ENCODE results near the gene GATA2.

Gene GATA2

GRCh38 chr3:128432301-128432970 lies 60.6 kb downstream of the GATA2 start:
- no peak overlapping the region for H3K27ac ChIP-seq (replicated peaks)

GRCh38 chr3:128431803-128432300 lies 61.1 kb downstream of the GATA2 start:
- no peak for DNase-seq (ENCODE audit: low read depth in 1 of 2, low spot score in 1 of 2)
- Histone ChIP-seq H3K4me3 (replicated peaks; ENCODE audit: insufficient read depth, low read length) (no peak overlapping the region), H3K27ac (replicated peaks) (no peak overlapping the region), H3K27me3 (ENCODE audit: insufficient read depth, poor library complexity, severe bottlenecking) (peaks cover 10% of the 10 kb centered on the region)
- no peak for TF ChIP-seq POLR2AphosphoS5 (IDR thresholded peaks at IDR 0.05; ENCODE audit: low read depth)
- no peak for TF ChIP-seq GABPA (IDR thresholded peaks at IDR 0.05; ENCODE audit: low read depth)
- TF ChIP-seq SPI1 (IDR thresholded peaks at IDR 0.05; ENCODE audit: borderline replicate concordance, low read depth) = no peak

More at GRCh38 chr3:128432301-128432970, 60.6 kb downstream of the GATA2 start:
- TF ChIP-seq GABPA (IDR thresholded peaks at IDR 0.05; ENCODE audit: low read depth) (no peak), SPI1 (IDR thresholded peaks at IDR 0.05; ENCODE audit: borderline replicate concordance, low read depth) (no peak), POLR2AphosphoS5 (IDR thresholded peaks at IDR 0.05; ENCODE audit: low read depth) (no peak), CTCF (IDR thresholded peaks at IDR 0.05; ENCODE audit: insufficient read depth, low read length) (no peak), REST (IDR thresholded peaks at IDR 0.05; ENCODE audit: insufficient replicate concordance, low read depth) (no peak)
- H3K4me3 ChIP-seq (replicated peaks; ENCODE audit: insufficient read depth, low read length) = no peak overlapping the region
- H3K27me3 ChIP-seq (ENCODE audit: insufficient read depth, poor library complexity, severe bottlenecking) = peaks cover 10% of the 10 kb centered on the region
- DNase-seq (ENCODE audit: low read depth in 1 of 2, low spot score in 1 of 2) = no peak

- no peak overlapping the region for H3K27ac ChIP-seq (replicated peaks)
- no peak for DNase-seq (ENCODE audit: low read depth in 1 of 2, low spot score in 1 of 2)
- peaks cover 10% of the 10 kb centered on the region for H3K27me3 ChIP-seq (ENCODE audit: insufficient read depth, poor library complexity, severe bottlenecking)
- H3K4me3 ChIP-seq (replicated peaks; ENCODE audit: insufficient read depth, low read length) = no peak overlapping the region
- TF ChIP-seq POLR2AphosphoS5 (IDR thresholded peaks at IDR 0.05; ENCODE audit: low read depth) (no peak), GABPA (IDR thresholded peaks at IDR 0.05; ENCODE audit: low read depth) (no peak), SPI1 (IDR thresholded peaks at IDR 0.05; ENCODE audit: borderline replicate concordance, low read depth) (no peak), REST (IDR thresholded peaks at IDR 0.05; ENCODE audit: insufficient replicate concordance, low read depth) (no peak), CTCF (IDR thresholded peaks at IDR 0.05; ENCODE audit: insufficient read depth, low read length) (no peak)
Measured at GRCh38 chr3:128430731-128431130, 62.3 kb downstream of the GATA2 start.

- H3K4me3 ChIP-seq (replicated peaks; ENCODE audit: insufficient read depth, low read length) = no peak overlapping the region
- DNase-seq (ENCODE audit: low read depth in 1 of 2, low spot score in 1 of 2) = no peak
- H3K27ac ChIP-seq (replicated peaks) = no peak overlapping the region
- TF ChIP-seq SPI1 (IDR thresholded peaks at IDR 0.05; ENCODE audit: borderline replicate concordance, low read depth) = no peak
- no peak for TF ChIP-seq GABPA (IDR thresholded peaks at IDR 0.05; ENCODE audit: low read depth)
- no peak for TF ChIP-seq REST (IDR thresholded peaks at IDR 0.05; ENCODE audit: insufficient replicate concordance, low read depth)
- peaks cover 10% of the 10 kb centered on the region for H3K27me3 ChIP-seq (ENCODE audit: insufficient read depth, poor library complexity, severe bottlenecking)
Measured at GRCh38 chr3:128430301-128430700, 62.7 kb downstream of the GATA2 start.
